Frontal cortex (tissue), 4 donors: ENCODE data around the gene C2CD4D. TPM values are rescaled to one million over a fixed set of nuclear protein-coding genes. Genes with fewer than 3 reads are reported as not detected.

Experiments
- DNase-seq, 2 donors: peaks; one replicate each; pipeline ENCODE4 v3.0.0; 2012; ENCODE audit warnings: low spot score in 2 of 2
- FAIRE-seq: peaks from 2 replicates; lab custom pipeline; 2012; peaks lifted over from hg19 to GRCh38; lab: Jason Lieb, UNC
- small RNA-seq: library from RNA; depleted of rRNA; stranded (forward); fragments of <200 nt; gene quantifications from one replicate; pipeline ENCODE3, GENCODE V24; 2014
- total RNA-seq: library from RNA; depleted of rRNA; stranded (reverse); fragments of >200 nt; gene quantifications from one replicate; pipeline ENCODE4 v1.2.3, GENCODE V29; 2014
- donor health status: control.
- donor health status: control.
- donor health status: control.

Gene C2CD4D
- total RNA-seq, 1 donor from 2014 or later, result under 0.01 TPM

DNA sequence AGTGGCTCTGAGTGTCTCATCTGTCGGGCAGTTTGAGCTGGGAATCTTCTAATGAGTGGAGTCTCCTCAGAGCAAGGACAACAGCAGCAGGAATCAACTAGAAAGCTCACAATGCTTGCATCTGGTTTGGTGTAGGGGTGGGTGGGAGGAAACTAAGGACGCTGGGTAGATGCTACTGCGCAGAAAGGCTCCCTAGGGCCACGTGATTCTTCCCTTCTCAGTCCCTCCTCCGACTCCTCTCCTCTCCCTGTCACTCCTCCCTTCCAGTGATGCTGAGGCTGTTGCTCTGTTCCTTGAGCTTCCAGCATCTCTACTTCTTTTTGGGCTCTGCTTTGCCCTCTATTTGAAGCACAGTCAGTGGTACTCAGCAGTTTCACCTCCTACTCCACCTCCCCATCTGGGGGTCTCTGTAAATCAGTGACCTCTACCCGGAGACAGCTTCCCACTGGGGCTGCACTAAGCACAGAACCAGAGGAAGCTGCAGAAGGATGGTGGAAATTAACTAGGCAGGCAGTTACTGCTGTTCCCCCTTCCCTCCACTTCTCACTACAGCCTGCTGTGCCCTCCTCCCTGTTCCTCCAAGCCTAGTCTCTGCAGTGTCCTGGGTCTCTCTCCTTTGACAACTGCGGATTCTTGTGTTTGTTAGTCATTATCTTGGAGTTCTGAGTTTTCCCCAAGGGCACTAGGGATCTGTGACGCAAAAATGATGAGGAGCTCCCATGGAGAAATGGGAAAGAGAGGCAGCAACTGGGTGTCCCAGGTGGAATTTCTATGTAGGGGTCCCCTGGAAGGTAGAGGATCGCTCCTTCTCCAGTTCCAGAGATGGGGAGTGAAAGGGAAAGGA, 40.2 kb downstream of the C2CD4D start:
- FAIRE-seq, result no peak
- no peak for DNase-seq

DNA sequence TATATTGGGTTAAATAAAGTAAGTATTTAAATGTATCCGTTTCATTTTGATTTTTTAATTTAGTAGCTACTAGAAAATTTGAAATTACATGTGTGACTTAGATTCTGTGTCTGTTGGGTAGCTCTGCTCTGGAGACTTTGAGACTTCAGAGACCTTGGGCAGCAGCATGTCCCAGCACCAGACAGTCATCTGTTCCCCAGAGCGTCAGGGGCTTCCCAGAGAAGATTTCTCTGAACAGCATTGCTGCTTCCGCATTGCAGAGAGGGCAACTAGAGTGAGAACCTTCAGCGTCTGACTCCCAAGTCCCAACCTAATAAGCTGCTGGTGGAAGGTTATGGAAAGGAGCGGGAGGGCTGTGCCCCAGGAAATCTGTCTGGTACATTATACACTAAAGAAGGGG, 41.0 kb downstream of the C2CD4D start:
- FAIRE-seq, result no peak
- DNase-seq, result no peak

DNA sequence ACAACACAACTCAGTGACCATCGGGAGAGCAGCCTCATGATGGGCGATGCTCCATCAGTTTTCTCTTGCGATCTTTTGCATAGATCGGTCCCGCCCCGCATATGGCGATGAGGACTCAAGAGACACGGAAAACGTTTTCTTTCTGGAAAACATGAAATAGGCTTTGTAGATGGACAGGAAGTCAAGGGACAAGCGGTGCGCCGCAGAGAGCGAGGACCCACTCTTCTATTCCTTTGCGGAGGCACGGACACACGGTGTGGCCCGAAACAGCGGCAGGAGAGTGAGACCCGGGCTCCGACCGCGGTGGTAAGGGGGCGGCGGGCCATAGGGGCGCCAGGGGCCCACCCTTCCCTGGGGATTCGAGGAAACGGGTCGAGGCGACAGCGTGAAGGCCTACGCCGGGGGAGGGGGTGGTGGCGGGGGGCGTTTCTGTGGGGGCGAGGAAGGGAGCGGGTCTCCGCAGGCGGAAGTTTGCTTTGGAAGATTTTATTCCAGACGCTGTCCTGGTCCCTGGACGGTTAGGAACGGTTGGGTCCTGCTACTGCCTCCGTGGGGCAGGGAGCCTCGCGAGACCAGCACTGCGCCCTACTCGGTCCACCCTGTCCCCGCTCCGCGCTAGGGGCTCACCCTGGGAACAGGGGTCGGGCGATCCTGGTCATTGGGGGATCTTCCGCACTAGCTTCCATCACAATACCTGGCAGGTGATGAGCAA, 48.5 kb downstream of the C2CD4D start:
- no peak for FAIRE-seq
- DNase-seq, result no peak

DNA sequence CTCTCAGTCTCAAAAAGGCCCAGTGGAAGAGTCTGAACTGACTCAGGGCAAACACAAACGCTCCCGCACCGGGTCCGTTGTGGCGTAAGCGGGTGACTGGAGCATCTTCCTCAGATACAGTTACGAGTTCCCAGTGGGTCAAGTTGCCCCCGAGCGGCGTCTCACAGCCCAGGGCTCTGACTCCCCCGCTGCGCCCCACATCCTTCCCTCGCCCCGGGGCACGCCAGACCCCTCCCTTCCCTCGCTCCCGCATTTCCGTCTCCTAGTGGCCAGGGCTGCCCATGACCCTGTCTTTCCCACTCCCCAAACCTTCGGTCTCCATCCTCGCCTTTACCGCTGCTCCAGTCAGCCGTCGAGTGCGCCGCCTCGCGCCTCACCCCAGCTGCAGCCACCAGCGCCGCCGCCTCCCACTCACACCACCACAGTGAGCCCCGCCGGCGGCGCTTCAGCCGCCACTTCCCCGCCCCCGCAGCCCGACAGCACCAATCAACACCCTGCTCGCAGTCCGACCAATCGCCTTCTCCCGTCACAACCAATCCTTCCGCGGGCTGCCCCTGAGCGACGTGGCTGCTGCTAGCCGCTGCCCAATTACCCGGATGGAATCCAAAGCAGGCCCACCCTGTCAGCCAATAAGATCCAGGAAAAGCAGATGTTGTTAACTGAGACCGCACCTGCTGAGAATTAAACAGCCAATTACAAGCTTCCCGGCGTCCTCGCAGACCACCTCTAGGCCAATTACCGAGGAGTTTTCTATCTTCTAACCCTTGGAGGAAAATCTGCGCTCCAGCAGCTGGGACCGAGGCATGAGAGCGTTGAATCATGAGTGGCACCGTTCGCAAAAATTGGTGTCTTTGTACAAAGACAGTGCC, 49.3 kb downstream of the C2CD4D start, which contains the start of gene TDRKH:
Gene TDRKH (minus strand): TSS at position 430 of the 869 bp plus-strand sequence. CDS start 7,478 bp downstream, outside the sequence.
- peak; percentile 95 for FAIRE-seq

More for the DNA sequence above, 49.3 kb downstream of the C2CD4D start, which contains the start of gene TDRKH:
- DNase-seq, result peak; percentile 93 to 97

Small RNA genes lying within 50 kb of the gene (small RNA-seq; reads per million reads assigned to genes)
- not detected for gene RF00019

Other genes with a start within 250 kb of the C2CD4D start
- 75.8 TPM for gene SNX27, start 227.8 kb downstream of the C2CD4D start, total RNA-seq
- 33.0 TPM for gene CELF3, start 123.0 kb downstream of the C2CD4D start, total RNA-seq
- gene RIIAD1, start 118.3 kb downstream of the C2CD4D start, total RNA-seq, result 9.8 TPM
- gene MRPL9, start 76.3 kb downstream of the C2CD4D start, total RNA-seq, result 73.4 TPM
- 17.1 TPM for gene TDRKH, start 49.3 kb downstream of the C2CD4D start, total RNA-seq
- not detected for gene LINGO4, start 34.4 kb downstream of the C2CD4D start, total RNA-seq
- gene RORC, start 8.0 kb downstream of the C2CD4D start, total RNA-seq, result under 0.01 TPM
- gene THEM5, start 13.9 kb upstream of the C2CD4D start, total RNA-seq, result not detected
- 5.3 TPM for gene THEM4, start 69.7 kb upstream of the C2CD4D start, total RNA-seq
- 2.4 TPM for gene S100A10, start 154.0 kb upstream of the C2CD4D start, total RNA-seq
- 1.6 TPM for gene S100A11, start 197.2 kb upstream of the C2CD4D start, total RNA-seq
- gene TCHHL1, start 249.2 kb upstream of the C2CD4D start, total RNA-seq, result not detected